Brain pericyte (primary cell): ENCODE results near the gene CAMSAP1.
"Not testable (repeated sequence)": the region's sequence is repeated elsewhere in the genome, so short reads cannot be mapped to it uniquely, and the experiment has no call there.

ENCODE experiments used
- DNase-seq: peaks from one replicate; pipeline ENCODE4 v3.0.0-alpha.2; 2012; ENCODE audit warnings: low read depth, low spot score

The CAMSAP1 gene

DNA sequence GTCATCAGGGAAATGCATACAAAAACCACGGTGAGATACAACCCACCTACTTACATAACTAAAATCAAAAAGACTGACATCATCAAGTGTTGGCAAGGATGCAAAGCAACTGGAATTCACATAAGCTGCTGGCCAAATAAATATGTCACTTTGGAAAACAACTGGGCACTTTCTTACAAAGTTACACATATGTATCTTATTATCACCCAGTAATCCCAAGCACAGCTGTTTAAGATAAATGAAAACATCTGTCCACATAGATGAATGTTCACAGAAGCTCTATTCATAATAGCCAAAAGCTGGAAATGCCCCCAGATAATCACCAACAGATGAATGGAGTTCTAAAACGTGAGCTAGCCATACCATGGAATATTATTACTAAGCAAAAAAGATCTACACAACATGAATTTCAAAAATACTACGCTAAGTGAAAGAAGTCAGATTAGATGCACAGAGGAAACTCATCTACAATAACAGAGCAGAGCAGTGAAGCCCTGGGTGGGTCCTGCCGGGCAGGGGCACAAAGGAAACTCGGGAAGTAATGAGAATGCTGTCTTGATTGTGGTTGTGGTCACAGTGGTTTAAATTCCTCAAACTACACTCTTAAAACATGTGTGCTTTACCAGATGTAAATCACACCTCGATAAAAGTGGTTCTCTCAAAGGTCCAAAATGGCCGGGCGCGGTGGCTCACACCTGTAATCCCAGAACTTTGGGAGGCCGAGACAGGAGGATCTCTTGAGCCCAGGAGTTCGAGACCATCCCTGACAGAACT, 8.5 kb downstream of the CAMSAP1 start:
- DNase-seq = no peak

DNA sequence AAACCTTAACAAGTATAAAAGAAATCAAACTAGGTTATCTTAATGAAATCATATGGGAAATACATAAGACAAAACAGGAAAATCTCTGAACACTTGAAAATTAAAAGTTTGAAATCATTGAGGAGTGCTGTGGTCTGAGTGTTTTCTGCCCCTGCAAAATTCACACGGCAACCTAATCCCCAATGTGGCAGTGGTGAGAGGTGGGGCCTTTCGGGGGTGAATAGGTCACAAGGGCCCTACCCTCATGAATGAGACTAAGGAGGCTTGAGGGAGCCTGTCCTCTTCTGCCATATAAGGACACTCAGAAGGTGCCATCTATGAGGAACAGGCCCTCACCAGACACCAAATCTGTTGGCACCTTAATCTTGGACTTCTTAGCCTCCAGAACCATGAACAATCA, 10.7 kb downstream of the CAMSAP1 start:
- DNase-seq = no peak

DNA sequence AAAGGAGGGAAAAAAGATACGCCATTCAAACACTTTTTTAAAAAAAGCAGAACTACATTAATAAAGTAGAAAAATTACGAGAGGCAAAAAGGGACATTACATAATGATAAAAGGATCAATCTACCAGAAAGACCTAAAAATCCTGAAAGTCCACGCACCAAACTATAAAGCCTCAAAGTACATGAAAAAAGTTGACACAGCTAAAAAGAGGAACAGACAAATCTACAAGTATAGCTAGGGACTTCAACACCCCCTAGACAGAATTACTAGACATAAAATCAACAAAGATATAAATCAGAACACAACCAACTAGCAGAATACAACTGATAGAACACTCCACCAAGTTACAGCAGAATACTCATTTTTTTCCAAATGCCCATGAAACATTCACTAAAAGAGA, 11.1 kb downstream of the CAMSAP1 start:
- DNase-seq = no peak

GRCh38 chr9:135895202-135895848, 12.0 kb downstream of the CAMSAP1 start:
- DNase-seq = no peak

DNA sequence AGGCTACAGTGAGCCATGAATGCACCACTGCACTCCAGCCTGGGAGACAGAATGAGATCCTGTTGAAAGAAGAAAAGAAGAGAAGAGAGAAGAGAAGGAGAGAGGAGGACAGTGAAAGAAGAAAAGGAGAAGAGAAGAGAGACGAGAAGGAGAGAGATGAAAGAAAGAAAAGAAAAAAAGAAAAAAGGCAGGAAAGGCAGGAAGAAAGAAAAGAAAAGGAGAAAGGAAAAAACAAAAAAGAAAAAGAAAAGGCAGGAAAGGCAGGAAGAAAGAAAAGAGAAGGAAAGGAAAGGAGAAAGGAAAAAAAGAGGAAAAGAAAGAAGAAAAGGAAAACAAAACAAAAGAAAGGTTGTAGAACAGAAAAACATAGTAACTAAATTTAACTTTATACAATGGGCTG, 14.2 kb downstream of the CAMSAP1 start:
- DNase-seq = no peak

GRCh38 chr9:135892327-135892726, 15.0 kb downstream of the CAMSAP1 start:
- DNase-seq = not testable (repeated sequence)

DNA sequence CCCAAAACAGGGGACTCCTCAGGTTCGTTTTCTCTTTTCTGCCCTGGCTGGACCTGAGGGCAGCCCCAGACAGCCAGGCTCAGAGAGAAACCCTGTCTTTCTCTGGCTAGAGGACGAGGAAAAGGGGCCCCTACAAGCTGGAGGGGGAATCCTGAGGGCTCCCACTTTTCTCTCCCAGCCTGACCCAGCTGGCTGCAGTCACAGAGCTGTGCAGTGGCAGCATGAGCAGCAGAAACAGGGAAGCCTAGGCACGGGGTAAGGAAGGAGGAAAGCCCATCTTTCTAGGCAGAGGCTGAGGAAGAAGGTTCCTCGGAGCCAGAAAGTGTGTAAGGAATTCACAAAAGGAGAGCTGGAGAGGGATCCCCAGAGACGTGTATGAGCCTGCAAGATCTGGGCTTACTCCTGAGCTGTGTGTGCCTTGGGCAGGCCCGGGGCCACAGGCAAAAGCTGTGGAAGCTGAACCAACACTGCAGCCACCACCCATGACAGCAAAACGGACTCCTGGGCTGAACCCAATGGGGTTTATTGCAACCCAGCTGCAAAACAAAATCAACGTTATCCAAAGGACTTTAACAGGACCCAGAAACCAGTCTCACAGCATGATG, 16.2 kb downstream of the CAMSAP1 start:
- DNase-seq = no peak

- no peak for DNase-seq
These were observed 16.9 kb downstream of the CAMSAP1 start for GRCh38 chr9:135890190-135891026.

GRCh38 chr9:135889564-135890189, 17.7 kb downstream of the CAMSAP1 start:
- no peak for DNase-seq

GRCh38 chr9:135888766-135889394, 18.5 kb downstream of the CAMSAP1 start:
- no peak for DNase-seq

- no peak for DNase-seq
These were observed 19.1 kb downstream of the CAMSAP1 start for GRCh38 chr9:135888126-135888765.

- no peak for DNase-seq
These were observed 19.7 kb downstream of the CAMSAP1 start for GRCh38 chr9:135887585-135888050.

DNA sequence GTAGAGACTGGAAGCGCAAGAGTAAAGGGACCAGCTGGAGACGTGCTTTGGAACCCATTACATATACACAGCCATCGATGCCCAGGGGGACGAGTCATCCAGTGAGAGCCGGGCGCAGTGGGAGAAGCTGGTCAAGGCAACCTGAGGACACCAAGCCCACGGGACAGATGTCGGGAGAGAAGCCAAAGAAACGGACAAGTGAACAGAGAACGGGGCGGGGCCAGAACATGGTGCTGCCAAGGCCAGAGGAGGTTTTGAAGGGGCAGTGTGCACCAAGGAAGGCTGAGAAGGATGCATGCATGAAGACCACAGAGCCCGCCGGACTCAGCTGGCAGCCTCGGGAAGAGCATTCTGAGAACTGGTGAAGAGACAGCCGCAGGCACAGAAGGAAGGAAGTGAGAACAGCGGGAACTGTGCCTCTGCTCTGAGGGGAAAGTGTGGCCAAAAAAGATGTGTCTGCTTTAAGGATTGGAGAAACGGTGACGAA, 20.3 kb downstream of the CAMSAP1 start:
- no peak for DNase-seq

GRCh38 chr9:135886147-135886981, 21.0 kb downstream of the CAMSAP1 start:
- DNase-seq = no peak

- DNase-seq = no peak
These were observed 22.1 kb downstream of the CAMSAP1 start for GRCh38 chr9:135885100-135885853.

- no peak for DNase-seq
These were observed 22.9 kb downstream of the CAMSAP1 start for GRCh38 chr9:135884328-135885035.

GRCh38 chr9:135883410-135884089, 23.8 kb downstream of the CAMSAP1 start:
- no peak for DNase-seq
